CD4-positive, alpha-beta T cell treated with Interleukin-17A for 4 hours (primary cell): ENCODE results near the gene GLI2.

Experiments used
- DNase-seq: peaks from one replicate; pipeline ENCODE4 v3.0.0-alpha.2; 2020; ENCODE audit warnings: mixed read lengths

The GLI2 gene

GRCh38 chr2:120715353-120715752, 20.3 kb upstream of the GLI2 start:
- no peak for DNase-seq

- no peak for DNase-seq
Measured at GRCh38 chr2:120715941-120716340, 19.7 kb upstream of the GLI2 start.

DNA sequence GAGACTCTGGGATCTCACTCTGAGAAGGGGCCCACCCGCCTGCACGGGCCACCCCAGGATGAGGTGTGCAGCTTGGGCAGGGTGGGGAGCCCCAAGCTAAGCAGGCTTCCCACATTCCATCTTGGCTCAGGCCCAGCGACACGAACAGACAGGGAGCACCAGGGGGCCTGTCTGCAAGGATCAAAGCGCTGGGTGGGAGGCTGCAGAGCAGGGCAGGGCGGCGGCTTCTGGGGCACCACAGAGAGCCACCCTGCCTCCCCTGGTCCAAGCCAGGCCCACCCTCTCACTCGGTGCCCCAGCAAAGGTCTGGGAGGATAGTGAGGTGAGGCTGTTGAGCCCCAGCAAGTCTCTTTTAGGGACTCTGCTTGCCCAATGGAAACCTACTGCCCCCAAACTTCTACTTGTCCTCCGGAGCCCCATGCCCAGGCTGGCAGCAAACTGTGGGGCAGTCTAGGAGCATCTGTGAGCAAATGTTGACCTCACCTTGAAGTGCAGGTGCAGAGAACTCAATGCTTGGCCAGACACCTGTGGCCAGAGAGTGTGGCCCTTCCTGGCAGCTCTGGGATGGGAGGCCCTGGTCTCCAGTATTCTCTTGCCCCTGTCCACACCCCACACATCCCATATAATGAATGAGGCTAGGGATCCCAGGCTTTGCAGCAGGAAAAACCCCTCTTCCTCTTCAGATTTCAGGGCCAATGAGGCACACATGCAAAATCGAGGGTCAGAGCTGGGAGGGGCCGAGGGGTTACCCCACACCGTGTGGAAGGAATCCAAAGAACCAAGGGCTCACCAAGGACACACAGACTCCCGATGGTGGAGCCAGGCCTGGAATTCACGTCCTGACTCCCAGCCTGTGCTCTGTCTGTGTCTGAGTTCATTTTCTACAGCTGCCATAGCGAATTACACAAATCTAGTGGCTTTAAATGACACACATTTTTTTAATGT, 18.8 kb upstream of the GLI2 start:
- DNase-seq: no peak

GRCh38 chr2:120719491-120719890, 16.2 kb upstream of the GLI2 start:
- no peak for DNase-seq

- no peak for DNase-seq
Measured at GRCh38 chr2:120720231-120720630, 15.4 kb upstream of the GLI2 start.

- no peak for DNase-seq
Measured at GRCh38 chr2:120720746-120721375, 14.8 kb upstream of the GLI2 start.

DNA sequence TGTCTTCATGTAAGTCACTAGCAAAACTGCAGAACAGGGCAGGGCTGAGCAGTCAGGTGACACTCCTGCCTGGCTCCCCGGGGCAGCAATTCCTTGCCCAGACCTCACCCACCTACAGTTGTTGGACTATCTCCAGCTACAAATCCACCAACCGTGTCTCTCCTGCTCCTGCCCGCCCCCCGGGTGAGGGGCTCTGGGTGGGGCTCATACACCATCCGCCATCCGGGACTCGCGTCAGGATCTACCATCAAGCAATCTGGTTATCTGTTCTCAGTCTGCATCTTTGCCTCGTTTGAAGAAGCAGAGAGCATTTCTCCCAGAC, 13.5 kb upstream of the GLI2 start:
- no peak for DNase-seq

- no peak for DNase-seq
Measured at GRCh38 chr2:120722568-120723421, 12.9 kb upstream of the GLI2 start.

GRCh38 chr2:120726245-120726644, 9.4 kb upstream of the GLI2 start:
- no peak for DNase-seq

DNA sequence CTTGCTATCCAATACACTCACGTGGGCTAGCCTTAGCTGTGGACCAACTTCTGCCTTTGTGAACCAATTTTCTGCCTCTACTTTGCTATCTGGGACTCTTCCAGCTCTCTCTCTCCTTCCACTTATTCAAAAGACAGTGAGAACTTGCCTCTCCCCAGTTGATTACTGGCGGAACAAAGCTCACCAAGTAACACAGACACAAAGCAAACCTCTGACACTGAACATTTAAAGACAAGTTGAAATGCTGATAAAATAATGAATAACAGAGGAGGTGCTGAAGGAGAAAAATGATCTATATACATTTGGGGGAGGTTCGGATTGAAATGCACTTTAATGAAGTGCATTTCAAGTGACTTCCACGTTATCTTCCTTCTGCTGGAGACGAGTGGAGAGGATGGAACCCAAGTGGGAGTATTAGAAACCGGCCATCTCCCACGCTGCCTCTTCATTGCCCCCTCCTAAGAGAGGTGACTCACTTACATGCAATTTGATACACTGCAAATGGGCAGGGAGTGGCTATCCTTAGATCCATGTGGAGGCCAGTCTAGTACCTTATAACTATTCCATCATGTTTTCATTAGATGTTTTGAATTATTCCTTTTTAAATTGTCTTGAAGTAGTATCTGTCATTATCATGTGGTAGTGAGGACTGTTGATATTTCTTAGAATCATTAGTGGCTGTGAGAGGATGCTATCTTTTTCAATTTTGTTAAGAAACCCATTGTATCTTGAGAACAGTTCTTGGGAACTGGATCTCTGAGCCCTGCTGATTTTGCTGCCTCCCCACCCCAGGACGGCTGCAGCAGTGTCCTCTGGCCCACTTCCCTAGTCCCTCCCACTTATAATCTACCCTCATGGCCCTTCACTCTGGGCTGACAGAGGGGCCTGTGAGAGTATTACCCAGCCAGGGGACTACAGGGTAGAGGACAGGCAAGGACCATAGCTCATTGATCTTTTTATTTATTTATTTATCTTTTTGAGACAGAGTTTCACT, 6.0 kb upstream of the GLI2 start:
- no peak for DNase-seq

GRCh38 chr2:120731175-120731574, 4.5 kb upstream of the GLI2 start:
- DNase-seq: no peak

DNA sequence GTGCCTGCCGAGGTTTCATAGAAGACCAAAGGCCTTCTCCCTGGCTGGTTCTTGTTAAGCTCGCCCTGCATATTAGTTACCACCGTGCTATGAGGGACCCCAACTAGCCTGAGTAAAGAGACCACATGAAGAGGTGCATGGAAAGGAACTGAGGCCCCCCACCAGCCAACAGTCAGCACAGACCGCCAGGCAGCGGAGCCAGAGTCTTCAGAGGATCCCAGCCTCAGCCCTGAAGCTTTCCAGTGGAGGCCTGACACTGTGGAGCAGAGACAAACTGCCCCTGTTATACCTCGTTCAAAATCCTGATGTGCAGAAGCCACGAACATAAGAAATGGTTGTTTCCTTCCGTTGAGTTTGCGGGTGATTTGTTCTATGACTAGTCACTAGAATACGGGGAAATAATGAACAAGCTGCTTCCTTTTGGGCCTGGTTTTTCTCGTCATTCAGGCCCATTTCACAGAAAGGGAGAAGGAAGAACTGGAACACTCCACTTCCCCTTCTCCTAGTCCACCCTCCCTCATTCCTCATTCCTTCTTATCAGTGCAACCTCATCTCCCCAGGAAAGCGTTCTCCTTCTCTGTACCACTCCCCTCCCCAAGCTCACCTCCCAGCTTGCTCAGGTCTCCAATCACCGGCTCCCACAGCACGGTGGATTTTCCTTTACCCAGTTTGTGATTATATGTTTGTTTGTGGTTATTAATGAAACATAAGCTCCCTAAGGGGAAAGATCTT, 3.0 kb upstream of the GLI2 start:
- no peak for DNase-seq

- no peak for DNase-seq
Measured at GRCh38 chr2:120733238-120733932, 2.3 kb upstream of the GLI2 start.

DNA sequence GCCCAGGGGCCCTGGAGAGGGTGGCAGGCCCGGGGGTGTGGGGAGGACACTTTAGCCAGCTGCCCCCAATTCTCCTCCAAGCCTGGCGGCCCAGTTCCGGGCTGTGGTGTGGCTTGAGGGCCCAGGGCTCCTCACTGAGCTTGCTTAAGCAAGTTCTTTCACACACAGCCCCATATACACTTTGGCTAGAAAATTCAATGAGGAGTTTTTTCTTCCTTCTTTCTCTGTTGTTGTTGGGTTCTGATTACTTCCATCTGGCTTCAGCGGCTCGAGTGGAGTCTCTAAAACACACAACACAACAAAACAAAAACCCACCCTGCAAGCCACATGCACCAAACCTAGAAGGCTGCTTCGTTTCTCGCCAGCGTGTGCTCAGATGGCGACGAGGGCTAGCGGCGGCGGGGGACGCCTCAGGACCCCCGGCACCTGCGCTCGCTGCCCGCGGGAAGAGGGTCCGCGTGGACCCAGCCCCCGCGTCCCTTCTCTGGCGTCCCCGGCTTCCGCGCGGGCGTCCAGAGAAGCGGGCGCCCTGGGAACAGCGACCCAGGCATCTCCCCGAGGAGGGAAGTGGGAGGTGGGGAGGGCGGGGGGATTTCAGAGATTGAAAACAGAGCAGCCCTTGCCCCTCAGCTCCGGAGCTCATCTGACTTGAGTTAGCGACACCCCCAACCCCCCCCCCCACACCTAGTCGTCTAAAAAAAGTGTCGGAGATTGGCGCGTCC, 577 bp upstream of the GLI2 start:
- no peak for DNase-seq

DNA sequence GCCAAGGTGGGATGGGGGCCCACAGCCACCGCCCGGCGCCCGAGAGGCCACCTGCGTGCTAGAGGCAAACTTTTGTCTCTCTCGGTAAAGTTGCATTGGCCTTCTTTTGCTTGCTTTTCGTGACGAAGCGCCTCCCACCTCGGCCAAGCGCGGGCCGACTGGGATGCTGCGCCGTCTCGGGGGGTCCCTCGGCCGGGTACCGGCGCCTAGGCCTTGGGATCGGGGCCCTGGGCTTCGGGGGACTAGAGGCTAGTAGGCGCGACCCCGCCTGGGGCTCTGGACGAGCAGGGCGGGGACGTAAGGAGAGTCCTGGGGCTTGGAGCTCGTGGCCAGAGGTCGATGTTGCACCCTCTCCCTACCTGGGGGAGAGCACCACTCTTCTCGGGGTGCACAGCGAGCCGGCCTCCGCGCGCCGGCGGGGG, 545 bp downstream of the GLI2 start:
- DNase-seq: no peak

DNA sequence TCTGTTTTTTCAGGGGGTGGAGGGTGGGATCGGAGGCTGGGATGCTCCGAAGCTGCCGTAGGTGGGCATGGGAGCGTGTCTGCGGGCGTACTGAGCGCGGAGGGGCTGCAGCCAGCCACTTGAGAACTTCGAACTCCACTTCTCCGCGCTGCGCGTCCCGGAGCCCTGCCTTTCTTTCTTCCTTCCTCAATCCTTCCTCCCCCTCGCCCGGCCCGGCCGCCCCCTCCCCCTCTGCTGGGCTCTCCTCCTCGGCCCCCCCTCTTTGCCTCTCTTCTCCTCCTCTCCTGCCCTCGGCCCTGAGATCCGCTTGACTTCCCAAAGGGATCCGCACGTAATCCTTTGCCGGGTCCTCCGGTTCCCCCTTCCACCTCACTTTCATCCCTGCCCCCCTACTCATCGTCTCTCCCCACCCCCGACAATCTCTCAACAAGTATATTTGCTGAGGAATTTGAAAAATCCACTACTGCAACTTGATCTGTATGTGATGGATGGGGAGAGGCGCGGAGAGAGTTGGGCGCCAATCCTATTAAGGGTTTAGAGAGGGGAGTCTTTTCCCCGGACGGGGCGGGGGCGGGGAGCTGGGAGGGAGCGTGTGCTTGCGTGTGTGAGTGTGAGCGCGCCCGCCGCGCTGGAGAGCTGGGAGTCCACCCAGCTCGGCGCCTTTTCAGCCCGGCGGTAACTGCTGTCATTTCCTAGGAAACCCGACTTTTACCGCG, 1.1 kb downstream of the GLI2 start:
- DNase-seq: no peak

GRCh38 chr2:120737340-120738101, 1.9 kb downstream of the GLI2 start:
- DNase-seq: no peak

- no peak for DNase-seq
Measured at GRCh38 chr2:120738117-120738516, 2.4 kb downstream of the GLI2 start.
